ENCODE measurements around the gene AKNA. TPM values are rescaled to one million over a fixed set of nuclear protein-coding genes. Genes with fewer than 3 reads are reported as not detected.

The AKNA gene
- total RNA-seq, 2 donors from 2014 or later, result 7.3 to 11.9 TPM

- no peak overlapping the region for H3K27ac ChIP-seq
- no peak overlapping the region for H3K4me3 ChIP-seq
- intact Hi-C loops (cut with DNase I), result no loop called here
- TF ChIP-seq CTCF (IDR thresholded peaks at IDR 0.05), result no peak
- no peak for TF ChIP-seq POLR2A (IDR thresholded peaks at IDR 0.05)
- no peak for DNase-seq
- H3K4me1 ChIP-seq, result no peaks in the 10 kb centered on the region
- H3K36me3 ChIP-seq (replicated peaks in 1 of 2; ENCODE audit: insufficient read depth in 1 of 2, low read depth in 2 of 2), result no peaks in the 10 kb centered on the region
- no peaks in the 10 kb centered on the region for H3K9me3 ChIP-seq
- H3K27me3 ChIP-seq, result no peaks in the 10 kb centered on the region
- 40 to 41% methylated on average over 6 of the region's 6 CpGs for WGBS, 2 donors
- ATAC-seq, result no peak
These were observed 46.0 kb upstream of the AKNA start for GRCh38 chr9:114433720-114434255.

GRCh38 chr9:114433086-114433485 lies 45.3 kb upstream of the AKNA start:
- intact Hi-C loops (cut with DNase I), result no loop called here
- ATAC-seq, result no peak
- Histone ChIP-seq H3K27ac (no peak overlapping the region), H3K27me3 (no peaks in the 10 kb centered on the region), H3K4me1 (no peaks in the 10 kb centered on the region), H3K36me3 (replicated peaks in 1 of 2; ENCODE audit: insufficient read depth in 1 of 2, low read depth in 2 of 2) (no peaks in the 10 kb centered on the region), H3K4me3 (no peak overlapping the region), H3K9me3 (no peaks in the 10 kb centered on the region)
- no peak for TF ChIP-seq POLR2A (IDR thresholded peaks at IDR 0.05)
- TF ChIP-seq CTCF (IDR thresholded peaks at IDR 0.05), result no peak
- DNase-seq, result no peak
- 87 to 90% methylated on average over 14 to 15 of the region's 15 CpGs for WGBS, 2 donors

GRCh38 chr9:114432323-114433067 lies 44.7 kb upstream of the AKNA start:
- Histone ChIP-seq H3K9me3 (no peaks in the 10 kb centered on the region), H3K4me1 (no peaks in the 10 kb centered on the region), H3K36me3 (replicated peaks in 1 of 2; ENCODE audit: insufficient read depth in 1 of 2, low read depth in 2 of 2) (no peaks in the 10 kb centered on the region), H3K27me3 (no peaks in the 10 kb centered on the region), H3K27ac (no peak overlapping the region), H3K4me3 (no peak overlapping the region)
- intact Hi-C loops (cut with DNase I), result no loop called here
- TF ChIP-seq POLR2A (IDR thresholded peaks at IDR 0.05) (no peak), CTCF (IDR thresholded peaks at IDR 0.05) (no peak)
- DNase-seq (no peak), ATAC-seq (no peak)
- 81% methylated on average over 6 of the region's 6 CpGs for WGBS, 2 donors

- no peak overlapping the region for H3K27ac ChIP-seq
- intact Hi-C loops (cut with DNase I), result no loop called here
- ATAC-seq (no peak), DNase-seq (no peak)
- no peak overlapping the region for H3K4me3 ChIP-seq
- no peaks in the 10 kb centered on the region for H3K27me3 ChIP-seq
- no peak for TF ChIP-seq POLR2A (IDR thresholded peaks at IDR 0.05)
- no peak for TF ChIP-seq CTCF (IDR thresholded peaks at IDR 0.05)
- H3K4me1 ChIP-seq, result no peaks in the 10 kb centered on the region
- WGBS, 2 donors, result 76% methylated on average over 6 of the region's 6 CpGs
- no peaks in the 10 kb centered on the region for H3K36me3 ChIP-seq (replicated peaks in 1 of 2; ENCODE audit: insufficient read depth in 1 of 2, low read depth in 2 of 2)
- H3K9me3 ChIP-seq, result no peaks in the 10 kb centered on the region
These were observed 44.0 kb upstream of the AKNA start for GRCh38 chr9:114431770-114432169.

GRCh38 chr9:114431003-114431402 lies 43.2 kb upstream of the AKNA start:
- no peak for TF ChIP-seq POLR2A (IDR thresholded peaks at IDR 0.05)
- TF ChIP-seq CTCF (IDR thresholded peaks at IDR 0.05), result no peak
- no peaks in the 10 kb centered on the region for H3K27me3 ChIP-seq
- H3K4me3 ChIP-seq, result no peak overlapping the region
- intact Hi-C loops (cut with DNase I), result no loop called here
- no peaks in the 10 kb centered on the region for H3K4me1 ChIP-seq
- H3K27ac ChIP-seq, result no peak overlapping the region
- no peaks in the 10 kb centered on the region for H3K9me3 ChIP-seq
- ATAC-seq, result no peak
- no peak for DNase-seq
- H3K36me3 ChIP-seq (replicated peaks in 1 of 2; ENCODE audit: insufficient read depth in 1 of 2, low read depth in 2 of 2), result no peaks in the 10 kb centered on the region
- WGBS, 2 donors, result 81% methylated on average over 4 of the region's 4 CpGs
